Measurements from ENCODE around the gene ACOX1. TPM values are rescaled to one million over a fixed set of nuclear protein-coding genes. Genes with fewer than 3 reads are reported as not detected.

ACOX1 gene
- total RNA-seq, 1 experiment from 2014 or later = 50.2 TPM

DNA sequence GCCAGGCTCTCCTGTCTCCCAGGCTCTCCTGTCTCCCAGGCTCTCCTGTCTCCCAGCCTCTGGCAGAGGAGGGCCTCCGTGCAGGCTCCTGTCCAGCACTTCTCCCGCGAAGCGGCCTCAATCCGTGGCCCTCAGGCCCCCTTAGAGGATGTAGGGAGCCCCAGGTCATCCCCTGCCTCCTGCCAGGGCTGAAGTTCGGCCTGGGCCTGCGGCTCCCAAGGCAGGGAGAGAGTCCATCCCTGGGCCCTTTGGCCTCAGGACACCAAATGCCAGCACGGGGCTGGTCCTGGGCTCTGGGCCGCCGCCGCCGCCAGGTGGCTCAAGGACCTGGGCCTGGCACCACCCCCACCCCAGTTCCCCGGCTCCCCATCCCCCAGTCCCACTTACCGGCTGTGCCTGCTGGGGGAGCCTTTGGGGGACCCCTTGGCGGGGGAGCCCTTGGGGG, 47.8 kb upstream of the ACOX1 start:
- Histone ChIP-seq H2AFZ (ENCODE audit: low read depth, low read length, poor library complexity, severe bottlenecking) (no peak overlapping the region), H3K79me2 (ENCODE audit: insufficient read depth, low read length) (peaks cover 36% of the 10 kb centered on the region), H3K27ac (ENCODE audit: low read depth, low read length) (peak overlapping the region; percentile 96), H3K4me1 (ENCODE audit: control insufficient read depth in 1 of 2, insufficient read depth in 2 of 2, low read length in 2 of 2) (peaks cover 42 to 61% of the 10 kb centered on the region in 2 experiments), H3K36me3 (ENCODE audit: control insufficient read depth in 1 of 2, insufficient read depth in 2 of 2, low read length in 2 of 2) (peaks cover 9 to 14% of the 10 kb centered on the region in 2 experiments), H3K4me2 (ENCODE audit: low read length) (peak overlapping the region; percentile 78), H3K9ac (ENCODE audit: low read length) (peak overlapping the region; percentile 76), H3K9me2 (ENCODE audit: insufficient read depth) (no peaks in the 10 kb centered on the region), H3K9me3 (ENCODE audit: control insufficient read depth in 1 of 2, insufficient read depth in 1 of 2, low read depth in 1 of 2, low read length in 2 of 2) (no peaks in the 10 kb centered on the region), H4K20me1 (ENCODE audit: insufficient read depth) (no peaks in the 10 kb centered on the region), H3K27me3 (ENCODE audit: insufficient read depth, low read length) (no peaks in the 10 kb centered on the region), H3K4me3 (replicated peaks in 1 of 2; ENCODE audit: low read depth in 1 of 2, low read length in 2 of 2) (peak overlapping the region; percentile 69 to 85)
- RAD21 ChIA-PET (ENCODE audit: low non-redundant PET in 1 of 2, low total read pairs in 2 of 2, uncharacterized antibody in 2 of 2, unreplicated experiment in 2 of 2) = interaction anchor here in 1 of 2 experiments (1.0 kb wide), 1 partner anchor 12 kb away, joined by 3 read pairs; no protein-coding TSS in a partner anchor
- POLR2A ChIA-PET = interaction anchor here (0.7 to 1.0 kb wide), 2 partner anchors 10 to 46 kb away, joined by 3 read pairs; partner anchors contain the start of gene SRP68
- ATAC-seq (peak; percentile 71), DNase-seq (ENCODE audit: low read depth, low spot score) (no peak)
- TF ChIP-seq JUND (IDR thresholded peaks at IDR 0.05) (no peak), SRF (IDR thresholded peaks at IDR 0.05; ENCODE audit: low read depth) (no peak), ELF1 (IDR thresholded peaks at IDR 0.05; ENCODE audit: borderline replicate concordance, low read depth) (no peak), FOSL1 (IDR thresholded peaks at IDR 0.05; ENCODE audit: low read depth) (no peak), ZFX (IDR thresholded peaks at IDR 0.05) (peak; percentile 66; the same call in 1 of the 2 replicates), CEBPB (IDR thresholded peaks at IDR 0.05; ENCODE audit: low read depth) (no peak), ATF3 (IDR thresholded peaks at IDR 0.05) (no peak), TCF7L2 (IDR thresholded peaks at IDR 0.05; ENCODE audit: borderline replicate concordance, extremely low read depth, insufficient read depth, insufficient read length) (no peak)
- TF ChIP-seq, protein P1, sequence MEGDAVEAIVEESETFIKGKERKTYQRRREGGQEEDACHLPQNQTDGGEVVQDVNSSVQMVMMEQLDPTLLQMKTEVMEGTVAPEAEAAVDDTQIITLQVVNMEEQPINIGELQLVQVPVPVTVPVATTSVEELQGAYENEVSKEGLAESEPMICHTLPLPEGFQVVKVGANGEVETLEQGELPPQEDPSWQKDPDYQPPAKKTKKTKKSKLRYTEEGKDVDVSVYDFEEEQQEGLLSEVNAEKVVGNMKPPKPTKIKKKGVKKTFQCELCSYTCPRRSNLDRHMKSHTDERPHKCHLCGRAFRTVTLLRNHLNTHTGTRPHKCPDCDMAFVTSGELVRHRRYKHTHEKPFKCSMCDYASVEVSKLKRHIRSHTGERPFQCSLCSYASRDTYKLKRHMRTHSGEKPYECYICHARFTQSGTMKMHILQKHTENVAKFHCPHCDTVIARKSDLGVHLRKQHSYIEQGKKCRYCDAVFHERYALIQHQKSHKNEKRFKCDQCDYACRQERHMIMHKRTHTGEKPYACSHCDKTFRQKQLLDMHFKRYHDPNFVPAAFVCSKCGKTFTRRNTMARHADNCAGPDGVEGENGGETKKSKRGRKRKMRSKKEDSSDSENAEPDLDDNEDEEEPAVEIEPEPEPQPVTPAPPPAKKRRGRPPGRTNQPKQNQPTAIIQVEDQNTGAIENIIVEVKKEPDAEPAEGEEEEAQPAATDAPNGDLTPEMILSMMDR (IDR thresholded peaks at IDR 0.05 in 2 of 3, conservative IDR thresholded peaks at IDR 0.05 in 1 of 3; ENCODE audit: borderline replicate concordance in 1 of 3, insufficient read depth in 1 of 3, low read depth in 2 of 3, low read length in 2 of 3) = peak in 2 of 3 experiments; percentile 48 to 54; a peak in 4 of 6 replicates
- TF ChIP-seq, protein P2, sequence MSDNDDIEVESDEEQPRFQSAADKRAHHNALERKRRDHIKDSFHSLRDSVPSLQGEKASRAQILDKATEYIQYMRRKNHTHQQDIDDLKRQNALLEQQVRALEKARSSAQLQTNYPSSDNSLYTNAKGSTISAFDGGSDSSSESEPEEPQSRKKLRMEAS (IDR thresholded peaks at IDR 0.05) = no peak
- intact Hi-C loops (cut with micrococcal nuclease) = loop anchor here (5.0 kb wide), 3 partner anchors 46 to 251 kb away; partner anchors contain the start of genes EXOC7, GALR2 and SRP68
- BruUV-seq (replicated peaks) = TSS peak; percentile 53
- CTCF ChIA-PET = interaction anchor here (0.7 kb wide), 1 partner anchor 45 kb away, joined by 4 read pairs; the partner anchor contains the start of gene SRP68

All from HCT116 (cell line).